HEK293 (cell line): ENCODE results near the gene ERG.

ENCODE experiments used
- KLF10 ChIP-seq: fragments of 450-650 bp; IDR thresholded peaks from 2 replicates; pipeline ENCODE4 v1.5.1; 2018; ENCODE audit warnings: missing biosample characterization, mild to moderate bottlenecking, missing genetic modification characterization
- PRDM1 ChIP-seq: fragments of 450-650 bp; formaldehyde crosslinking; IDR thresholded peaks from 2 replicates; pipeline ENCODE4; 2016; ENCODE audit warnings: missing biosample characterization, missing genetic modification characterization
- SCRT1 ChIP-seq: fragments of 450-650 bp; formaldehyde crosslinking; IDR thresholded peaks from 2 replicates; pipeline ENCODE4 v1.5.1; 2016; ENCODE audit warnings: missing biosample characterization, missing genetic modification characterization, borderline replicate concordance
- ZBTB1 ChIP-seq: fragments of 450-650 bp; formaldehyde crosslinking; IDR thresholded peaks from 2 replicates; pipeline ENCODE4 v1.5.1; 2016; ENCODE audit warnings: missing biosample characterization, missing genetic modification characterization
- ZBTB21 ChIP-seq: fragments of 450-650 bp; formaldehyde crosslinking; IDR thresholded peaks from 2 replicates; pipeline ENCODE4 v1.5.1; 2017; ENCODE audit warnings: missing biosample characterization, missing genetic modification characterization
- ZNF274 ChIP-seq, 2 experiments: fragments of 200-500 bp in 1 of 2; fragments of 450-650 bp in 1 of 2; sonication (Bioruptor generic) in 1 of 2; formaldehyde crosslinking in 1 of 2; IDR thresholded peaks; 2 replicates each; pipeline versions ENCODE4 v1.5.1 to v1.6.1; 2014 to 2016; ENCODE audit warnings: borderline replicate concordance in 1 of 2, inconsistent platforms in 1 of 2, low read length in 1 of 2, missing biosample characterization in 1 of 2, missing genetic modification characterization in 1 of 2
- ZNF350 ChIP-seq: fragments of 450-650 bp; formaldehyde crosslinking; IDR thresholded peaks from 2 replicates; pipeline ENCODE4 v1.5.0; 2017; ENCODE audit warnings: missing biosample characterization, mild to moderate bottlenecking, missing genetic modification characterization
- ZNF610 ChIP-seq: fragments of 450-650 bp; formaldehyde crosslinking; IDR thresholded peaks from 2 replicates; pipeline ENCODE4 v1.5.1; 2016; ENCODE audit warnings: missing biosample characterization, missing genetic modification characterization, borderline replicate concordance
- ZNF624 ChIP-seq: fragments of 450-650 bp; formaldehyde crosslinking; IDR thresholded peaks from 2 replicates; pipeline ENCODE4 v1.5.1; 2017; ENCODE audit warnings: missing biosample characterization, missing genetic modification characterization
- TF ChIP-seq, protein P1 (sequence below): fragments of 450-650 bp; formaldehyde crosslinking; IDR thresholded peaks from 2 replicates; pipeline ENCODE4 v1.5.1; 2016; ENCODE audit warnings: missing biosample characterization, missing genetic modification characterization
- TF ChIP-seq, protein P2 (sequence below): fragments of 450-650 bp; formaldehyde crosslinking; IDR thresholded peaks from 2 replicates; pipeline ENCODE4 v1.5.1; 2016; ENCODE audit warnings: missing biosample characterization, missing genetic modification characterization, low read depth

DNA sequence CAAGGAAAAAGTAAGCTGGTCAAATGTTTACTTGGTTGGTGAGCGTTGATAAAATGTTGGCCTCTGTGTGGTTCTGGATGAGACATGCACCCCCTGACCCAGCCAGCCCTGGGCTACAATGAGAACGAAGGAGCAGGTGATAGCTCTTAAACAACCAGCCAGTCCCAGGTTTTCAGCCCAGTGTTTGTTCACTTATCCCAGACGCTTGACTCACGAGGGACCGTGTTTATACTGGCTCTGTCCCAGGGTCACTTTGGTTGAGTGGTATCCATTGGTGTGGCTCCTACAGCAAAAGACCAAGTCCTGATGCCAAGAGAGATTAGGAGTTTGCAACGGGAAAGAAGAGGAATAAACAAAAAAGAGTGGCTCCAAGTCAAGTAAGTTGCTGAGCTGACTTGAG is 154.6 kb downstream of the ERG start:
- TF ChIP-seq, protein P1, sequence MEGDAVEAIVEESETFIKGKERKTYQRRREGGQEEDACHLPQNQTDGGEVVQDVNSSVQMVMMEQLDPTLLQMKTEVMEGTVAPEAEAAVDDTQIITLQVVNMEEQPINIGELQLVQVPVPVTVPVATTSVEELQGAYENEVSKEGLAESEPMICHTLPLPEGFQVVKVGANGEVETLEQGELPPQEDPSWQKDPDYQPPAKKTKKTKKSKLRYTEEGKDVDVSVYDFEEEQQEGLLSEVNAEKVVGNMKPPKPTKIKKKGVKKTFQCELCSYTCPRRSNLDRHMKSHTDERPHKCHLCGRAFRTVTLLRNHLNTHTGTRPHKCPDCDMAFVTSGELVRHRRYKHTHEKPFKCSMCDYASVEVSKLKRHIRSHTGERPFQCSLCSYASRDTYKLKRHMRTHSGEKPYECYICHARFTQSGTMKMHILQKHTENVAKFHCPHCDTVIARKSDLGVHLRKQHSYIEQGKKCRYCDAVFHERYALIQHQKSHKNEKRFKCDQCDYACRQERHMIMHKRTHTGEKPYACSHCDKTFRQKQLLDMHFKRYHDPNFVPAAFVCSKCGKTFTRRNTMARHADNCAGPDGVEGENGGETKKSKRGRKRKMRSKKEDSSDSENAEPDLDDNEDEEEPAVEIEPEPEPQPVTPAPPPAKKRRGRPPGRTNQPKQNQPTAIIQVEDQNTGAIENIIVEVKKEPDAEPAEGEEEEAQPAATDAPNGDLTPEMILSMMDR (tag by site-specific recombination), result no peak
- no peak for TF ChIP-seq ZBTB1
- TF ChIP-seq ZNF274 (IDR thresholded peaks at IDR 0.05; ENCODE audit: low read length), result no peak
- TF ChIP-seq ZNF274 (tag by site-specific recombination; IDR thresholded peaks at IDR 0.05; ENCODE audit: borderline replicate concordance), result no peak
- TF ChIP-seq ZNF624 (tag by site-specific recombination), result no peak
- no peak; the same call in 1 of the 2 replicates for TF ChIP-seq ZBTB21 (tag by site-specific recombination)
- TF ChIP-seq, protein P2, sequence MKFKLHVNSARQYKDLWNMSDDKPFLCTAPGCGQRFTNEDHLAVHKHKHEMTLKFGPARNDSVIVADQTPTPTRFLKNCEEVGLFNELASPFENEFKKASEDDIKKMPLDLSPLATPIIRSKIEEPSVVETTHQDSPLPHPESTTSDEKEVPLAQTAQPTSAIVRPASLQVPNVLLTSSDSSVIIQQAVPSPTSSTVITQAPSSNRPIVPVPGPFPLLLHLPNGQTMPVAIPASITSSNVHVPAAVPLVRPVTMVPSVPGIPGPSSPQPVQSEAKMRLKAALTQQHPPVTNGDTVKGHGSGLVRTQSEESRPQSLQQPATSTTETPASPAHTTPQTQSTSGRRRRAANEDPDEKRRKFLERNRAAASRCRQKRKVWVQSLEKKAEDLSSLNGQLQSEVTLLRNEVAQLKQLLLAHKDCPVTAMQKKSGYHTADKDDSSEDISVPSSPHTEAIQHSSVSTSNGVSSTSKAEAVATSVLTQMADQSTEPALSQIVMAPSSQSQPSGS (tag by site-specific recombination), result no peak
- TF ChIP-seq ZNF350 (tag by site-specific recombination), result no peak
- TF ChIP-seq PRDM1, result no peak
- no peak for TF ChIP-seq SCRT1 (tag by site-specific recombination)
- TF ChIP-seq ZNF610, result no peak
- TF ChIP-seq KLF10 (tag by site-specific recombination), result no peak
